ENCODE data around the gene HNF4A.
A peak's percentile ranks its signal among the peaks of the same experiment; 100 is the strongest.

The HNF4A gene

DNA sequence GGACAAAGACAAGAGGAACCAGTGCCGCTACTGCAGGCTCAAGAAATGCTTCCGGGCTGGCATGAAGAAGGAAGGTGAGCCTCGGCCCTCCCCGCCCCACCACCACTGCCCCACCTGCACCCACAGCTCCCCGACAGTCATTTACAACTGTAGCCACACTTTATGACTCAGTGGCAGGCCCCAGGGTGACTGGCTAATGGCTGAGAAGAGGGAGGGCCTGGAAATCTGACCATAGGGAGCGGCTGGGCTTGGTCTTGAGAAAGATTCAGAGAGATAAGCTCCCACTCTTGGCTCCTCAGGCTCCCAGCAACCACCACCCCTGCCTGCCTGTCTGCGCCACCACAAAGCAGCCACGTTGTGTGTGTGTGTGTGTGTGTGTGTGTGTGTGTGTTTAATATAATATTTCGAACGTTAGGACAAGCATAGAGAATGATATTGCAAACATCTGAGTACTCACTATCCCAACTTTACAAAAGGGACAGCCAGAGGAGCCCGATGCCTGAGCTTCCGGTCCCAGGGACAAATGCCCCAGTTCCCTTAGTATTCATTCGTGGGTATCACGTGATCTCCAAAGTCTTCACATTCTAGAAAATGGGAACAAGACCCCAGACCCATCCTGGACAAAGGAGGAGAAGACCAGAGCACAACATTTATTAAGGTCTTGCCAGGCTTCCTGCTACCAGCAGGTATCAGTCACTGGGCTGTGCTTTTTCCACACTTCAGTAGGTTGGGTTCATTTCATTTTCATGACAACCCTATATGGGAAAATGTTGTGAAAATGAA is 52.1 kb downstream of the HNF4A start:
- ATAC-seq (ENCODE audit: low read depth), result peak; percentile 95
- Histone ChIP-seq H3K4me3 (ENCODE audit: severe bottlenecking) (no peak overlapping the region), H3K36me3 (ENCODE audit: low read depth) (no peaks in the 10 kb centered on the region), H3K27me3 (ENCODE audit: insufficient read depth, poor library complexity, severe bottlenecking) (no peaks in the 10 kb centered on the region), H3K27ac (ENCODE audit: poor library complexity, severe bottlenecking) (peak overlapping the region; percentile 36), H3K4me1 (ENCODE audit: insufficient read depth, poor library complexity, severe bottlenecking) (peaks cover 22% of the 10 kb centered on the region), H3K9me3 (ENCODE audit: severe bottlenecking) (no peaks in the 10 kb centered on the region)
- TF ChIP-seq, protein P1, sequence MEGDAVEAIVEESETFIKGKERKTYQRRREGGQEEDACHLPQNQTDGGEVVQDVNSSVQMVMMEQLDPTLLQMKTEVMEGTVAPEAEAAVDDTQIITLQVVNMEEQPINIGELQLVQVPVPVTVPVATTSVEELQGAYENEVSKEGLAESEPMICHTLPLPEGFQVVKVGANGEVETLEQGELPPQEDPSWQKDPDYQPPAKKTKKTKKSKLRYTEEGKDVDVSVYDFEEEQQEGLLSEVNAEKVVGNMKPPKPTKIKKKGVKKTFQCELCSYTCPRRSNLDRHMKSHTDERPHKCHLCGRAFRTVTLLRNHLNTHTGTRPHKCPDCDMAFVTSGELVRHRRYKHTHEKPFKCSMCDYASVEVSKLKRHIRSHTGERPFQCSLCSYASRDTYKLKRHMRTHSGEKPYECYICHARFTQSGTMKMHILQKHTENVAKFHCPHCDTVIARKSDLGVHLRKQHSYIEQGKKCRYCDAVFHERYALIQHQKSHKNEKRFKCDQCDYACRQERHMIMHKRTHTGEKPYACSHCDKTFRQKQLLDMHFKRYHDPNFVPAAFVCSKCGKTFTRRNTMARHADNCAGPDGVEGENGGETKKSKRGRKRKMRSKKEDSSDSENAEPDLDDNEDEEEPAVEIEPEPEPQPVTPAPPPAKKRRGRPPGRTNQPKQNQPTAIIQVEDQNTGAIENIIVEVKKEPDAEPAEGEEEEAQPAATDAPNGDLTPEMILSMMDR (IDR thresholded peaks at IDR 0.05; ENCODE audit: poor library complexity, severe bottlenecking), result no peak
- DNase-seq (ENCODE audit: low spot score), result peak; percentile 99

DNA sequence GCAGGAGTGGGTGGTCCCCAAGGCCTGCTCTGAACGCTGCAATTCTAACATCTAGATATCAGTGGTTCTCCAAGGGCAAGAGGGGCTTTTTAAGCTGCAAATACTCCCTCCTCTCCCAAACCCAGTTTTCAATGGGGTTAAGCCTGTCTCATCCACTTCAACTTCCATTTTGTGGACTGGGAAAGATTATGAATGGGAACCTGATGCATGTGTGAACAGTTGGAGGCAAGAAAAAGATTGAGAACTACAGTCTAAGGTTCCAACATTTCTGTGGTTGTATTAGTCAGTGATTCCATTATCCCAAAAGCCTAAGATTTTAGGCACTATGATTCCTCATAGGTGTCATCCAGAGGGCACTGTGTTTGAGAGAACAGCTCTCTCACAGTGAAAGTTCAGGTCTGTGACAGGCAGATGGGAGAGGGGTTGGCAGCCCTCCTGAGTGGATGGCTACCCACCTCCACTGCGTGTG is 53.7 kb downstream of the HNF4A start:
- Histone ChIP-seq H3K36me3 (ENCODE audit: low read depth) (no peaks in the 10 kb centered on the region), H3K27me3 (ENCODE audit: insufficient read depth, poor library complexity, severe bottlenecking) (no peaks in the 10 kb centered on the region), H3K27ac (ENCODE audit: poor library complexity, severe bottlenecking) (no peak overlapping the region), H3K9me3 (ENCODE audit: severe bottlenecking) (no peaks in the 10 kb centered on the region), H3K4me1 (ENCODE audit: insufficient read depth, poor library complexity, severe bottlenecking) (peaks cover 22% of the 10 kb centered on the region), H3K4me3 (ENCODE audit: severe bottlenecking) (no peak overlapping the region)
- DNase-seq (ENCODE audit: low spot score), result no peak
- TF ChIP-seq, protein P1 (IDR thresholded peaks at IDR 0.05; ENCODE audit: poor library complexity, severe bottlenecking), result no peak
- ATAC-seq (ENCODE audit: low read depth), result peak; percentile 25; the same call in 1 of the 3 replicates

DNA sequence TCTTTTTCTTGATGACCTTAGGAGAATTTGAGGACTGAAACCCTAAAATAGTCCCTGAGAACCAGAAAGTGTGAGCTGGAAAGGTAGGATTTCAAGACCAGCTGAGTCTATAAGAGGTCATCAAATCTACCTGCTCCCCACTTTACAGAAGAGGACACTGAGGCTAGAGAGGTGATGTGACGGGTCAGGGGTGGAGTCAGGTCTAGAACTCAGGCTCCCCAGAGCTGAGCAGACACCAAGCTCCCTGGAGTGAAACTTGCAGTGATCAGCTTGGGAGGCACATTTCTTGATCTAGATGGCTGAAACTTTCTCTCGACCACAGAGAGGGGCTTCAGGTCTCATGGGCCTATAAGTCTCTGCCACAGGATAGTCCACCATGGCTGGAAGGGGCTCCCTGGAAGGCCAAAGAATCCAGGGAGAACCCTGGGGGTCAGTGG is 55.1 kb downstream of the HNF4A start:
- Histone ChIP-seq H3K27ac (ENCODE audit: poor library complexity, severe bottlenecking) (no peak overlapping the region), H3K4me3 (ENCODE audit: severe bottlenecking) (no peak overlapping the region), H3K9me3 (ENCODE audit: severe bottlenecking) (no peaks in the 10 kb centered on the region), H3K4me1 (ENCODE audit: insufficient read depth, poor library complexity, severe bottlenecking) (peaks cover 22% of the 10 kb centered on the region), H3K36me3 (ENCODE audit: low read depth) (no peaks in the 10 kb centered on the region), H3K27me3 (ENCODE audit: insufficient read depth, poor library complexity, severe bottlenecking) (no peaks in the 10 kb centered on the region)
- TF ChIP-seq, protein P1 (IDR thresholded peaks at IDR 0.05; ENCODE audit: poor library complexity, severe bottlenecking), result no peak
- no peak for DNase-seq (ENCODE audit: low spot score)
- no peak for ATAC-seq (ENCODE audit: low read depth)

DNA sequence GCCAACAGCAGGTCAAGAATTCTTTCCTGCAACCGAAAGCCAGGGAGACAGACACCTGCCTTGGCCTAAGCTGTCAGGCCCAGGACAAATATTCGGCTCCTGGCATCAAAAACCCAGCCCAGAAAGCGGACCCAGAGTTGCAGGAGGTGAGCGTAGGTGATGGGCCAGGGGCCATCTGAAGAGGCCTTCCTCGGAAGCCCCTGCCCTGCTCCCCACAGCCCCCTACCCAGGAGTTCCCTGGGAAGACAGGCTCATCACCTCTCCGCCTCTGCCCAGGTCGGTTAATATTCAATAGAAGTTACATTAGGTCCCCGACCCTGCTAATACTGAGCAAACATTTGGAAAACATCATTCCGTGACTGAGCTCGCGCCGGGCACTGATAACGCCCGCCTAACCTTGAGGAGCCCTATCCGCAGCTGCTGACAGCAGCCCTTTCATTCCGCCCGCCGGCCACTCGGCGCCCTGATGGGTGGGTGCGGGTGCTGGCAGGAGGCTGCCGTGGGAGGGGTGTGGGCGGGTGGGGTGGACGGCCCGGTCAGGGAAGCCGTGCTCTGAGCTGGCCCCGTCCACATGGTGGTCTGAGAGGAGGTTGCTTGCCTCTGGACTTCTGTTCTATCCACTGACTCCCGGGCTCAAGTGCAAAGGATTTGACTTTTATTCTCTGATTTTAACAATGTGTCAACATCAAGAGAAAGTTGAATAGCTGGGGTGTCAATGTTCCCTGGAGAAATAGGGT is 55.7 kb downstream of the HNF4A start:
- TF ChIP-seq, protein P1 (IDR thresholded peaks at IDR 0.05; ENCODE audit: poor library complexity, severe bottlenecking), result no peak
- ATAC-seq (ENCODE audit: low read depth) (no peak), DNase-seq (ENCODE audit: low spot score) (no peak)
- no peak overlapping the region for H3K27ac ChIP-seq (ENCODE audit: poor library complexity, severe bottlenecking)
- H3K4me3 ChIP-seq (ENCODE audit: severe bottlenecking), result no peak overlapping the region
- H3K9me3 ChIP-seq (ENCODE audit: severe bottlenecking), result no peaks in the 10 kb centered on the region
- H3K27me3 ChIP-seq (ENCODE audit: insufficient read depth, poor library complexity, severe bottlenecking), result no peaks in the 10 kb centered on the region
- no peaks in the 10 kb centered on the region for H3K36me3 ChIP-seq (ENCODE audit: low read depth)
- peaks cover 22% of the 10 kb centered on the region for H3K4me1 ChIP-seq (ENCODE audit: insufficient read depth, poor library complexity, severe bottlenecking)
